HCT116 (cell line): ENCODE measurements around the gene ASAP2. TPM values are rescaled to one million over a fixed set of nuclear protein-coding genes. Genes with fewer than 3 reads are reported as not detected.

ENCODE experiments used
- ATAC-seq: fragments of 200-7000 bp; cut with Tn5 transposase; 2 replicates; pipeline ENCODE4 v1.9.1; 2020; ENCODE audit warnings: mild to moderate bottlenecking, moderate library complexity
- BruUV-seq: library from RNA; stranded (reverse); fragments of 400-500 nt; replicated peaks from 2 replicates; lab custom pipeline; 2021; lab: Mats Ljungman, UMichigan
- CTCF ChIA-PET: fragments of 300-600 bp; sonication (Branson Sonifier 250); formaldehyde crosslinking; loops from one replicate; lab custom pipeline; 2021; ENCODE audit warnings: antibody characterized with exemption; lab: Charles Lee
- POLR2A ChIA-PET: fragments of 300-600, 350-600 bp; sonication (Branson Sonifier 250); formaldehyde crosslinking; loops from one replicate; lab custom pipeline; 2021; ENCODE audit warnings: antibody characterized with exemption; lab: Charles Lee
- RAD21 ChIA-PET, 2 experiments: fragments of 300-600 bp; sonication (Branson Sonifier 250); formaldehyde crosslinking; loops; one replicate each; lab custom pipeline; 2023; ENCODE audit warnings: low total read pairs in 2 of 2; ENCODE audit not compliant: uncharacterized antibody in 2 of 2, unreplicated experiment in 2 of 2, low non-redundant PET in 1 of 2; lab: Charles Lee
- DNase-seq: peaks from one replicate; pipeline ENCODE4 v3.0.0-alpha.2; 2010; ENCODE audit warnings: low read depth, low spot score
- H2AFZ ChIP-seq: fragments of 200-600 bp; shearing (Covaris generic), sonication (generic); 2 replicates; pipeline ENCODE4 v1.6.1; 2017; ENCODE audit warnings: low read depth, mixed run types, mixed read lengths, antibody characterized with exemption, low read length; ENCODE audit not compliant: poor library complexity, severe bottlenecking
- H3K27ac ChIP-seq: 2 replicates; pipeline ENCODE4 v1.5.1; 2012; ENCODE audit warnings: low read depth, low read length
- H3K27me3 ChIP-seq: fragments of 200-600 bp; sonication (generic); 2 replicates; pipeline ENCODE4 v1.6.1; 2016; ENCODE audit warnings: mixed run types, low read length, mixed read lengths; ENCODE audit not compliant: insufficient read depth
- H3K36me3 ChIP-seq, 2 experiments: fragments of 200-500 bp in 1 of 2; fragments of 200-600 bp in 1 of 2; sonication (Bioruptor generic) in 1 of 2; sonication (generic) in 1 of 2; 2 replicates each; pipeline versions ENCODE4 v1.5.1 to v1.6.1; 2014 to 2016; ENCODE audit warnings: low read length in 2 of 2, inconsistent platforms in 1 of 2, mixed read lengths in 1 of 2, mixed run types in 1 of 2; ENCODE audit not compliant: insufficient read depth in 2 of 2, control insufficient read depth in 1 of 2
- H3K4me1 ChIP-seq, 2 experiments: fragments of 200-600 bp in 1 of 2; sonication (generic) in 1 of 2; 2 replicates each; pipeline versions ENCODE4 v1.5.1 to v1.6.1; 2012 to 2017; ENCODE audit warnings: low read length in 2 of 2, inconsistent platforms in 1 of 2, mild to moderate bottlenecking in 1 of 2, mixed read lengths in 1 of 2, mixed run types in 1 of 2, moderate library complexity in 1 of 2; ENCODE audit not compliant: insufficient read depth in 2 of 2, control insufficient read depth in 1 of 2
- H3K4me2 ChIP-seq: fragments of 200-600 bp; sonication (generic); 2 replicates; pipeline ENCODE4 v1.6.1; 2017; ENCODE audit warnings: mixed run types, low read length, mixed read lengths
- H3K4me3 ChIP-seq, 2 experiments: fragments of 200-600 bp in 1 of 2; sonication (generic) in 1 of 2; replicated peaks in 1 of 2; 2 replicates each; pipeline ENCODE4 v1.5.1; 2011 to 2016; ENCODE audit warnings: low read length in 2 of 2, control low read depth in 1 of 2, low read depth in 1 of 2, mild to moderate bottlenecking in 1 of 2, mixed read lengths in 1 of 2, mixed run types in 1 of 2
- H3K79me2 ChIP-seq: fragments of 200-600 bp; sonication (generic); 2 replicates; pipeline ENCODE4 v1.6.1; 2017; ENCODE audit warnings: mild to moderate bottlenecking, mixed run types, low read length, moderate library complexity, mixed read lengths; ENCODE audit not compliant: insufficient read depth
- H3K9ac ChIP-seq: fragments of 200-600 bp; sonication (generic); 2 replicates; pipeline ENCODE4 v1.6.1; 2016; ENCODE audit warnings: low read length, mixed read lengths
- H3K9me2 ChIP-seq: fragments of 200-600 bp; sonication (generic), shearing (Covaris generic); 2 replicates; pipeline ENCODE4 v1.6.1; 2017; ENCODE audit warnings: mixed run types, mild to moderate bottlenecking, moderate library complexity; ENCODE audit not compliant: insufficient read depth
- H3K9me3 ChIP-seq, 2 experiments: fragments of 200-500 bp in 1 of 2; fragments of 200-600 bp in 1 of 2; sonication (Bioruptor generic) in 1 of 2; sonication (generic) in 1 of 2; 2 replicates each; pipeline ENCODE4 v1.6.1; 2014 to 2017; ENCODE audit warnings: low read length in 2 of 2, mixed read lengths in 2 of 2, inconsistent platforms in 1 of 2, low read depth in 1 of 2, mild to moderate bottlenecking in 1 of 2, mixed run types in 1 of 2, moderate library complexity in 1 of 2; ENCODE audit not compliant: control insufficient read depth in 1 of 2, insufficient read depth in 1 of 2
- H4K20me1 ChIP-seq: fragments of 200-600 bp; sonication (generic), shearing (Covaris generic); 2 replicates; pipeline ENCODE4 v1.6.1; 2017; ENCODE audit warnings: mixed run types, mild to moderate bottlenecking, moderate library complexity; ENCODE audit not compliant: insufficient read depth
- CBX3 ChIP-seq: IDR thresholded peaks from 2 replicates; pipeline ENCODE4 v1.6.1; 2012; ENCODE audit warnings: low read depth
- EGR1 ChIP-seq: IDR thresholded peaks from 2 replicates; pipeline ENCODE4 v1.6.1; 2012; ENCODE audit warnings: low read depth
- SIN3A ChIP-seq: IDR thresholded peaks from 2 replicates; pipeline ENCODE4 v1.6.1; 2012; ENCODE audit warnings: low read depth
- SP1 ChIP-seq: IDR thresholded peaks from 2 replicates; pipeline ENCODE4 v1.6.1; 2012; ENCODE audit warnings: low read depth
- intact Hi-C: fragments of 100-400 bp; cut with micrococcal nuclease; formaldehyde crosslinking; loops from 2 replicates; pipeline ENCODE4 v1.10.0; 2022
- total RNA-seq: library from RNA; stranded (reverse); gene quantifications from one replicate; pipeline ENCODE4 v1.2.1, GENCODE V29; 2021; ENCODE audit not compliant: unreplicated experiment
- TF ChIP-seq, protein P1 (sequence below): IDR thresholded peaks from 2 replicates; pipeline ENCODE4 v1.6.1; 2012
- TF ChIP-seq, protein P2 (sequence below): IDR thresholded peaks from 2 replicates; pipeline ENCODE4 v1.6.1; 2012; ENCODE audit warnings: low read depth

Gene ASAP2
- total RNA-seq, 1 experiment from 2014 or later = 16.5 TPM

DNA sequence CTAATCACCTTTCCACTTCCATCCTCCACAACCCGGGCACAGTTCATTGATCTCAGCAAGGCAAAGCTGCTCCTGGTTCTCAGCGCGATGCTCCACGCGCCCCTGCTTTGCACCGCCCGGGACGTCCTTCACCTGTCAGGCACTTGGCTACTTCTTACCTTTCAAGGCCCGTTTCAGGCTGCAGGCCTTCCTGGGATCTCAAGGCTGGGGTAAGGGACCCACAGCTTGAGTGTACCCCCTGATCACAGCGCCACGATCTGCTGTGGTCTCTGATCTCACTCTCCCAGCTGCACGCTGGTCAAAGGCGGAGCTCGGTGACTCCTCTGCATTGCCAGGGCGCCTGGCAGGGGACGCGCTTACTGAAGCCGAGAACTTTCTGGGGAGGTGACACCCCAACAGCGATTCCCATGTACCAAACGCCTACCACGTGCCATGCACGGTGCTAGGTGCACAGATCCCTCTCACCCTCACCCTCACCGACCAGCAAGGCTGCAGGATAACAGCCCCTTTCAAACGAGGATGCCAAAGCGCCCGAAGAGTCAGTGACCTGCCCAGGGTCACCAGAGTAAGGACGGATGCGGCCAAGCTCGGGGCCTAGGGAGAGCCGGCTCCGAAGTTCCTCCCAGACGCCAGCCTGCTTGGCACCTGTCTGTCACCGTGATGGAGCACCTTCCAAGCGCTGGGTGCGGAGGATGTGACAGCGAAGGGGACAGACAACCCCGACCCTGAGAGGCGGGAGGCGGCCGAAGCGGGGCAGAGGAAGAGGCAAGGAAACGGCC is 215.9 kb downstream of the ASAP2 start:
- ChIA-PET POLR2A (interaction anchor here (1.3 kb wide), 1 partner anchor 36 kb away, joined by 4 read pairs; no protein-coding TSS in a partner anchor), RAD21 (interaction anchor here in 1 of 2 experiments (0.6 kb wide), 1 partner anchor 36 kb away, joined by 3 read pairs; no protein-coding TSS in a partner anchor), CTCF (interaction anchor here (0.8 kb wide), 1 partner anchor 283 kb away, joined by 3 read pairs; no protein-coding TSS in a partner anchor)
- Histone ChIP-seq H3K27me3 (no peaks in the 10 kb centered on the region), H2AFZ (no peak overlapping the region), H3K27ac (peak overlapping the region; percentile 84), H3K9me3 (no peaks in the 10 kb centered on the region), H3K79me2 (peaks cover 70% of the 10 kb centered on the region), H3K4me2 (peak overlapping the region; percentile 98), H3K9ac (peak overlapping the region; percentile 99), H4K20me1 (no peaks in the 10 kb centered on the region), H3K4me3 (peak overlapping the region; percentile 57 to 99), H3K4me1 (peaks cover 13 to 22% of the 10 kb centered on the region in 2 experiments; a peak in 3 of 4 replicates), H3K36me3 (0 out of 4 replicates have a peak, but pooled peaks cover 0 to 2% of the 10 kb centered on the region in 2 experiments), H3K9me2 (no peaks in the 10 kb centered on the region)
- ATAC-seq (peak; percentile 62), DNase-seq (peak; percentile 18)
- BruUV-seq = no TSS peak
- intact Hi-C loops = loop anchor here (1.0 kb wide), 2 partner anchors 35 to 280 kb away; no protein-coding TSS in a partner anchor
- TF ChIP-seq CBX3 = no peak
- TF ChIP-seq, protein P1, sequence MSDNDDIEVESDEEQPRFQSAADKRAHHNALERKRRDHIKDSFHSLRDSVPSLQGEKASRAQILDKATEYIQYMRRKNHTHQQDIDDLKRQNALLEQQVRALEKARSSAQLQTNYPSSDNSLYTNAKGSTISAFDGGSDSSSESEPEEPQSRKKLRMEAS = peak; percentile 50
- TF ChIP-seq, protein P2, sequence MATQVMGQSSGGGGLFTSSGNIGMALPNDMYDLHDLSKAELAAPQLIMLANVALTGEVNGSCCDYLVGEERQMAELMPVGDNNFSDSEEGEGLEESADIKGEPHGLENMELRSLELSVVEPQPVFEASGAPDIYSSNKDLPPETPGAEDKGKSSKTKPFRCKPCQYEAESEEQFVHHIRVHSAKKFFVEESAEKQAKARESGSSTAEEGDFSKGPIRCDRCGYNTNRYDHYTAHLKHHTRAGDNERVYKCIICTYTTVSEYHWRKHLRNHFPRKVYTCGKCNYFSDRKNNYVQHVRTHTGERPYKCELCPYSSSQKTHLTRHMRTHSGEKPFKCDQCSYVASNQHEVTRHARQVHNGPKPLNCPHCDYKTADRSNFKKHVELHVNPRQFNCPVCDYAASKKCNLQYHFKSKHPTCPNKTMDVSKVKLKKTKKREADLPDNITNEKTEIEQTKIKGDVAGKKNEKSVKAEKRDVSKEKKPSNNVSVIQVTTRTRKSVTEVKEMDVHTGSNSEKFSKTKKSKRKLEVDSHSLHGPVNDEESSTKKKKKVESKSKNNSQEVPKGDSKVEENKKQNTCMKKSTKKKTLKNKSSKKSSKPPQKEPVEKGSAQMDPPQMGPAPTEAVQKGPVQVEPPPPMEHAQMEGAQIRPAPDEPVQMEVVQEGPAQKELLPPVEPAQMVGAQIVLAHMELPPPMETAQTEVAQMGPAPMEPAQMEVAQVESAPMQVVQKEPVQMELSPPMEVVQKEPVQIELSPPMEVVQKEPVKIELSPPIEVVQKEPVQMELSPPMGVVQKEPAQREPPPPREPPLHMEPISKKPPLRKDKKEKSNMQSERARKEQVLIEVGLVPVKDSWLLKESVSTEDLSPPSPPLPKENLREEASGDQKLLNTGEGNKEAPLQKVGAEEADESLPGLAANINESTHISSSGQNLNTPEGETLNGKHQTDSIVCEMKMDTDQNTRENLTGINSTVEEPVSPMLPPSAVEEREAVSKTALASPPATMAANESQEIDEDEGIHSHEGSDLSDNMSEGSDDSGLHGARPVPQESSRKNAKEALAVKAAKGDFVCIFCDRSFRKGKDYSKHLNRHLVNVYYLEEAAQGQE = no peak
- TF ChIP-seq EGR1 = no peak
- peak; percentile 17; the same call in 1 of the 2 replicates for TF ChIP-seq SIN3A
- TF ChIP-seq SP1 = no peak
